Mucosa of descending colon (tissue), 3 donors: Measurements from ENCODE around the gene GRK5. TPM values are rescaled to one million over a fixed set of nuclear protein-coding genes. Genes with fewer than 3 reads are reported as not detected.

Experiments
- ATAC-seq: fragments of 200-7000 bp; cut with Tn5 transposase; one replicate; pipeline ENCODE4 v1.9.1; 2020; ENCODE audit warnings: mild to moderate bottlenecking, moderate library complexity
- DNase-seq, 3 donors: peaks; one replicate each; pipeline ENCODE4 v3.0.0-alpha.2; 2020
- H3K36me3 ChIP-seq: fragments of 200-600 bp; one replicate; pipeline ENCODE4 v1.8.0; 2021; ENCODE audit warnings: low read depth, mild to moderate bottlenecking
- H3K4me1 ChIP-seq: fragments of 200-600 bp; one replicate; pipeline ENCODE4 v1.8.0; 2021; ENCODE audit warnings: low read depth, mild to moderate bottlenecking
- H3K4me3 ChIP-seq: fragments of 200-600 bp; one replicate; pipeline ENCODE4 v1.8.0; 2021; ENCODE audit warnings: mild to moderate bottlenecking
- H3K9me3 ChIP-seq: fragments of 200-600 bp; one replicate; pipeline ENCODE4 v1.8.0; 2021; ENCODE audit warnings: mild to moderate bottlenecking
- CTCF ChIP-seq: fragments of 200-600 bp; IDR thresholded peaks from one replicate; pipeline ENCODE4 v1.8.0; 2022; ENCODE audit warnings: antibody characterized with exemption, mild to moderate bottlenecking
- intact Hi-C, 2 donors: fragments of 100-400 bp; cut with DNase I in 1 of 2; cut with micrococcal nuclease in 1 of 2; formaldehyde crosslinking; loops; one replicate each; pipeline versions ENCODE4 v1.11.0 to v1.11.1; 2022; cut with DNase I, micrococcal nuclease
- total RNA-seq, 3 donors: library from RNA; stranded (reverse); fragmentation: NEBNext Ultra II Directional in 2 of 3; extraction: Animal tissue kit (Norgen Biotek cat#: 25700) in 2 of 3; gene quantifications; one replicate each; pipeline versions ENCODE4 v1.2.1 to v1.2.4, GENCODE V29; 2021 to 2023
- donor health status: DM: no; HTN: no; CAD: no; lungs with moderate emphysema.
- donor health status: DM: no; HTN: no; CAD: no.
- donor health status: DM: no; HTN: yes; CAD: no.

GRK5 gene
- total RNA-seq, 3 donors from 2014 or later: 6.6 to 27.1 (median 8.3) TPM

GRCh38 chr10:119421891-119422681 lies 214.7 kb downstream of the GRK5 start:
- intact Hi-C loops: no loop called here
- ATAC-seq (peak; percentile 19), DNase-seq (peak in 1 of 3 donors; percentile 29)
- Histone ChIP-seq H3K4me1 (no peaks in the 10 kb centered on the region), H3K36me3 (no peaks in the 10 kb centered on the region), H3K9me3 (no peaks in the 10 kb centered on the region), H3K4me3 (no peak overlapping the region)
- TF ChIP-seq CTCF: no peak

- no peak for ATAC-seq
- H3K4me3 ChIP-seq: no peak overlapping the region
- H3K4me1 ChIP-seq: no peaks in the 10 kb centered on the region
- peak in 1 of 3 donors; percentile 44 for DNase-seq
- TF ChIP-seq CTCF: no peak
- intact Hi-C loops: no loop called here
- H3K9me3 ChIP-seq: no peaks in the 10 kb centered on the region
- H3K36me3 ChIP-seq: no peaks in the 10 kb centered on the region
Observed at GRCh38 chr10:119422682-119423509, 215.5 kb downstream of the GRK5 start.

GRCh38 chr10:119423510-119424257 lies 216.3 kb downstream of the GRK5 start:
- intact Hi-C loops: no loop called here
- no peaks in the 10 kb centered on the region for H3K36me3 ChIP-seq

GRCh38 chr10:119424258-119424975 lies 217.0 kb downstream of the GRK5 start:
- Histone ChIP-seq H3K4me3 (no peak overlapping the region), H3K9me3 (no peaks in the 10 kb centered on the region), H3K36me3 (no peaks in the 10 kb centered on the region), H3K4me1 (no peaks in the 10 kb centered on the region)
- DNase-seq: peak in 1 of 3 donors; percentile 3
- no peak for ATAC-seq
- no peak for TF ChIP-seq CTCF
- intact Hi-C loops: no loop called here

More at GRCh38 chr10:119423510-119424257, 216.3 kb downstream of the GRK5 start:
- peak in 1 of 3 donors; percentile 19 for DNase-seq
- no peak for TF ChIP-seq CTCF
- H3K4me3 ChIP-seq: no peak overlapping the region
- no peaks in the 10 kb centered on the region for H3K4me1 ChIP-seq
- H3K9me3 ChIP-seq: no peaks in the 10 kb centered on the region
- no peak for ATAC-seq
